Smooth muscle cell (in vitro differentiated cells): ENCODE data around the gene PRR11. TPM values are rescaled to one million over a fixed set of nuclear protein-coding genes. Genes with fewer than 3 reads are reported as not detected.
"Not testable (repeated sequence)": the region's sequence is repeated elsewhere in the genome, so short reads cannot be mapped to it uniquely, and the experiment has no call there.

ENCODE experiments used
- DNase-seq: peaks from one replicate; lab custom pipeline; 2025; ENCODE audit not compliant: unreplicated experiment; lab: John Stamatoyannopoulos, UW
- H2AFZ ChIP-seq: fragments of 200-600 bp; sonication (generic); 2 replicates; pipeline ENCODE4 v1.6.0; 2016; ENCODE audit warnings: antibody characterized with exemption, low read depth, mild to moderate bottlenecking
- H3F3A ChIP-seq: fragments of 200-600 bp; sonication (generic); 2 replicates; pipeline ENCODE4 v1.6.0; 2017; ENCODE audit warnings: antibody characterized with exemption, low read depth
- H3K27ac ChIP-seq: fragments of 200-600 bp; sonication (generic); 2 replicates; pipeline ENCODE4 v1.5.1; 2016; ENCODE audit warnings: low read depth, mild to moderate bottlenecking
- H3K27me3 ChIP-seq: fragments of 200-600 bp; sonication (generic); 2 replicates; pipeline ENCODE4 v1.6.1; 2016; ENCODE audit warnings: low read depth, mild to moderate bottlenecking
- H3K36me3 ChIP-seq: fragments of 200-600 bp; sonication (generic); 2 replicates; pipeline ENCODE4 v1.5.1; 2016; ENCODE audit warnings: low read depth
- H3K4me1 ChIP-seq: fragments of 200-600 bp; sonication (generic); 2 replicates; pipeline ENCODE4 v1.5.1; 2016; ENCODE audit warnings: low read depth
- H3K4me2 ChIP-seq: fragments of 200-600 bp; sonication (generic); 2 replicates; pipeline ENCODE4 v1.6.0; 2016; ENCODE audit warnings: mild to moderate bottlenecking
- H3K4me3 ChIP-seq: fragments of 200-600 bp; sonication (generic); 2 replicates; pipeline ENCODE4 v1.5.1; 2016; ENCODE audit warnings: mild to moderate bottlenecking
- H3K79me2 ChIP-seq: fragments of 200-600 bp; sonication (generic); 2 replicates; pipeline ENCODE4 v1.6.0; 2016; ENCODE audit warnings: low read depth, mild to moderate bottlenecking
- H3K9ac ChIP-seq: fragments of 200-600 bp; sonication (generic); 2 replicates; pipeline ENCODE4 v1.6.0; 2016; ENCODE audit warnings: low read depth
- H3K9me3 ChIP-seq: fragments of 200-600 bp; sonication (generic); replicated peaks from 2 replicates; pipeline ENCODE4 v1.5.1; 2016; ENCODE audit warnings: low read depth
- H4K20me1 ChIP-seq: fragments of 200-600 bp; sonication (generic); 2 replicates; pipeline ENCODE4 v1.6.0; 2016; ENCODE audit warnings: low read depth
- CTCF ChIP-seq: fragments of 200-600 bp; sonication (generic); IDR thresholded peaks from 2 replicates; pipeline ENCODE4 v1.5.1; 2017; ENCODE audit warnings: borderline replicate concordance, mild to moderate bottlenecking, antibody characterized with exemption; ENCODE audit not compliant: insufficient read depth, poor library complexity, severe bottlenecking
- WGBS: methylation state at CpG from one replicate; pipeline ENCODE4 v1.1.7; 2016; ENCODE audit warnings: low lambda C conversion rate; 5-methylcytosine and 5-hydroxymethylcytosine counted together
- polyA plus RNA-seq: library from polyadenylated mRNA; unstranded; fragments of >200 nt; fragmentation: Nextera tagmentation; extraction: Ambion mirVana; gene quantifications from 2 replicates; pipeline ENCODE4 v1.2.1, GENCODE V29; 2016
- total RNA-seq: library from RNA; depleted of rRNA; stranded (reverse); fragments of >200 nt; gene quantifications from 2 replicates; pipeline ENCODE4 v1.2.3, GENCODE V29; 2014

The PRR11 gene
- total and polyA plus RNA-seq, 2 experiments from 2014 or later, result 4.2 to 7.9 TPM

- 82% methylated on average over 3 of the region's 3 CpGs for WGBS
- Histone ChIP-seq H3K4me1 (no peaks in the 10 kb centered on the region), H3K27me3 (no peaks in the 10 kb centered on the region), H3K36me3 (no peaks in the 10 kb centered on the region), H3F3A (no peaks in the 10 kb centered on the region), H3K4me3 (no peak overlapping the region), H3K9ac (no peak overlapping the region), H3K9me3 (no peaks in the 10 kb centered on the region), H3K27ac (no peak overlapping the region), H3K4me2 (no peak overlapping the region), H2AFZ (no peak overlapping the region), H4K20me1 (peaks cover 9% of the 10 kb centered on the region), H3K79me2 (peaks cover 8% of the 10 kb centered on the region)
- TF ChIP-seq CTCF, result no peak
- no peak for DNase-seq
Observed at GRCh38 chr17:59126809-59127417, 28.6 kb upstream of the PRR11 start.

- H3K4me1 ChIP-seq, result no peaks in the 10 kb centered on the region
- H3K4me2 ChIP-seq, result no peak overlapping the region
- no peak for TF ChIP-seq CTCF
- no peak for DNase-seq
- peaks cover 37% of the 10 kb centered on the region for H3K79me2 ChIP-seq
- H3K27ac ChIP-seq, result no peak overlapping the region
- H3F3A ChIP-seq, result no peaks in the 10 kb centered on the region
- H3K4me3 ChIP-seq, result no peak overlapping the region
- H4K20me1 ChIP-seq, result peaks cover 34% of the 10 kb centered on the region
- H3K9ac ChIP-seq, result no peak overlapping the region
- H2AFZ ChIP-seq, result no peak overlapping the region
- no peaks in the 10 kb centered on the region for H3K9me3 ChIP-seq
- no peaks in the 10 kb centered on the region for H3K27me3 ChIP-seq
- no peaks in the 10 kb centered on the region for H3K36me3 ChIP-seq
- WGBS, result 82% methylated on average over 2 of the region's 2 CpGs
Observed at GRCh38 chr17:59129814-59130213, 25.7 kb upstream of the PRR11 start.

GRCh38 chr17:59131131-59131530 lies 24.4 kb upstream of the PRR11 start:
- no peak overlapping the region for H3K4me3 ChIP-seq
- peaks cover 49% of the 10 kb centered on the region for H3K79me2 ChIP-seq
- 96% methylated on average over 1 of the region's 1 CpG for WGBS

GRCh38 chr17:59138339-59138738 lies 17.2 kb upstream of the PRR11 start:
- H3K79me2 ChIP-seq, result peaks cover 96% of the 10 kb centered on the region
- DNase-seq, H3K4me3 ChIP-seq: not testable (repeated sequence)

More at GRCh38 chr17:59131131-59131530, 24.4 kb upstream of the PRR11 start:
- Histone ChIP-seq H3K9me3 (no peaks in the 10 kb centered on the region), H3F3A (no peaks in the 10 kb centered on the region), H3K9ac (no peak overlapping the region), H2AFZ (no peak overlapping the region), H4K20me1 (peaks cover 40% of the 10 kb centered on the region), H3K36me3 (no peaks in the 10 kb centered on the region), H3K4me2 (no peak overlapping the region), H3K27ac (no peak overlapping the region), H3K4me1 (no peaks in the 10 kb centered on the region), H3K27me3 (no peaks in the 10 kb centered on the region)
- TF ChIP-seq CTCF, result no peak
- DNase-seq, result no peak

More at GRCh38 chr17:59138339-59138738, 17.2 kb upstream of the PRR11 start:
- H3F3A ChIP-seq, H3K9ac ChIP-seq, H3K27ac ChIP-seq, H2AFZ ChIP-seq, H3K27me3 ChIP-seq, H3K9me3 ChIP-seq, H3K4me1 ChIP-seq, H3K4me2 ChIP-seq, H3K36me3 ChIP-seq: not testable (repeated sequence)
- peaks cover 70% of the 10 kb centered on the region for H4K20me1 ChIP-seq
- WGBS, result 92% methylated on average over 10 of the region's 10 CpGs
